Heart right ventricle (tissue), 16 donors: ENCODE data around the gene UBE2O. TPM values are rescaled to one million over a fixed set of nuclear protein-coding genes. Genes with fewer than 3 reads are reported as not detected.

ENCODE experiments used
- ATAC-seq, 8 donors: fragments of 200-7000 bp; cut with Tn5 transposase; one replicate each; pipeline ENCODE4 v1.9.1; 2020; ENCODE audit warnings: mild to moderate bottlenecking in 8 of 8, moderate library complexity in 8 of 8, moderate number of reproducible peaks in 1 of 8
- DNase-seq, 2 donors: peaks; one replicate each; pipeline ENCODE4 v3.0.0-alpha.2; 2020
- H3K27ac ChIP-seq, 10 donors: fragments of 200-600 bp; sonication (generic) in 2 of 10; one replicate each; pipeline versions ENCODE4 v1.5.0 to v1.8.0; 2020 to 2022; ENCODE audit warnings: mild to moderate bottlenecking in 3 of 10
- H3K27me3 ChIP-seq, 7 donors: fragments of 200-600 bp; one replicate each; pipeline ENCODE4 v1.8.0; 2021 to 2022; ENCODE audit warnings: mild to moderate bottlenecking in 2 of 7
- H3K36me3 ChIP-seq, 9 donors: fragments of 200-600 bp; sonication (generic) in 1 of 9; one replicate each; pipeline versions ENCODE4 v1.5.0 to v1.8.0; 2020 to 2022; ENCODE audit warnings: mild to moderate bottlenecking in 2 of 9
- H3K4me1 ChIP-seq, 9 donors: fragments of 200-600 bp; sonication (generic) in 1 of 9; one replicate each; pipeline versions ENCODE4 v1.5.0 to v1.8.0; 2020 to 2022; ENCODE audit warnings: mild to moderate bottlenecking in 4 of 9
- H3K4me3 ChIP-seq, 10 donors: fragments of 200-600 bp; sonication (generic) in 2 of 10; one replicate each; pipeline versions ENCODE4 v1.5.0 to v1.8.0; 2020 to 2022; ENCODE audit warnings: mild to moderate bottlenecking in 7 of 10, moderate library complexity in 2 of 10
- H3K9me3 ChIP-seq, 11 donors: fragments of 200-600 bp in 10 of 11; sonication (generic) in 2 of 11; one replicate each; pipeline versions ENCODE4 v1.5.0 to v1.8.0; 2013 to 2022; ENCODE audit warnings: mild to moderate bottlenecking in 2 of 11, control low read depth in 1 of 11, moderate library complexity in 1 of 11
- WGBS, 2 donors: extraction: QIAGEN DNeasy Blood & Tissue Kit; methylation state at CpG; one replicate each; pipeline ENCODE4 v1.1.7; 2013; ENCODE audit warnings: inconsistent platforms in 1 of 2; 5-methylcytosine and 5-hydroxymethylcytosine counted together
- intact Hi-C, 10 donors: fragments of 100-400 bp; cut with DNase I; formaldehyde crosslinking; loops; one replicate each; pipeline versions ENCODE4 v1.11.1 to v1.14.2; 2022
- polyA plus RNA-seq, 2 donors: library from polyadenylated mRNA; stranded (reverse); fragments of 200-250 nt; gene quantifications; one replicate each; pipeline ENCODE4 v1.2.3, GENCODE V29; 2013
- total RNA-seq, 10 donors: library from RNA; stranded (reverse); fragmentation: NEBNext Ultra II Directional in 3 of 10; extraction: Animal tissue kit (Norgen Biotek cat#: 25700) in 3 of 10; gene quantifications; one replicate each; pipeline versions ENCODE4 v1.2.1 to v1.2.4, GENCODE V29; 2021 to 2023
- TF ChIP-seq, protein P1 (sequence below), 9 donors: fragments of 200-600 bp; sonication (generic) in 2 of 9; IDR thresholded peaks; one replicate each; pipeline versions ENCODE4 v1.5.0 to v1.8.0; 2021 to 2022; ENCODE audit warnings: antibody characterized with exemption in 9 of 9, mild to moderate bottlenecking in 5 of 9, moderate library complexity in 1 of 9
- donor health status: Arrhythmogenic right ventricular cardiomyopathy.
- donor health status: ischemic (EF 13 %, LVEDD 7.1; RV severe dilation, severe dysfunction).
- donor health status: healthy with polysubstance abuse.
- donor health status: DM: no; HTN: yes; CAD: no.
- donor health status: DM: no; HTN: no; CAD: no.
- donor health status: ischemic (EF 25% LVEDD 6.9; RV normal size, moderate dysfunction).
- donor health status: ischemic (EF 25% LVEDD 5.7; RV mildly dilated, moderate dysfunction).
- donor health status: healthy.
- donor health status: DM: yes; HTN: yes; CAD: no.
- donor health status: Ischemic cardiomyopathy.
- donor health status: ischemic (EF 35%, LVEDD 5.7; RV mildly dilated, moderate dysfunction).
- donor health status: nonischemic (EF 11% LVEDD 7.7; RV severe dilation, severe dysfunction).
- donor health status: DM: yes; HTN: yes; CAD: no.
- donor health status: PGD.
- donor health status: ischemic (EF 29% LVEDD 5.4; RV normal size, mild dysfunction).
- donor health status: nonischemic (EF 23%, LVEDD 6.1; RV moderate dilation, normal function).

UBE2O gene
- total and polyA plus RNA-seq, 12 donors = 9.1 to 39.0 (median 34.3) TPM

GRCh38 chr17:76354747-76355310 lies 98.1 kb downstream of the UBE2O start:
- Histone ChIP-seq H3K36me3 (no peaks in the 10 kb centered on the region), H3K27me3 (no peaks in the 10 kb centered on the region), H3K4me1 (peaks cover 0 to 28% (median 24%) of the 10 kb centered on the region in 9 donors), H3K9me3 (no peaks in the 10 kb centered on the region), H3K4me3 (peak overlapping the region in 6 of 10 donors; percentile 83 to 98 (median 94)), H3K27ac (no peak overlapping the region)
- WGBS, 2 donors = 49 to 56% methylated on average over 13 of the region's 13 CpGs
- DNase-seq (no peak), ATAC-seq (no peak)
- TF ChIP-seq, protein P1, sequence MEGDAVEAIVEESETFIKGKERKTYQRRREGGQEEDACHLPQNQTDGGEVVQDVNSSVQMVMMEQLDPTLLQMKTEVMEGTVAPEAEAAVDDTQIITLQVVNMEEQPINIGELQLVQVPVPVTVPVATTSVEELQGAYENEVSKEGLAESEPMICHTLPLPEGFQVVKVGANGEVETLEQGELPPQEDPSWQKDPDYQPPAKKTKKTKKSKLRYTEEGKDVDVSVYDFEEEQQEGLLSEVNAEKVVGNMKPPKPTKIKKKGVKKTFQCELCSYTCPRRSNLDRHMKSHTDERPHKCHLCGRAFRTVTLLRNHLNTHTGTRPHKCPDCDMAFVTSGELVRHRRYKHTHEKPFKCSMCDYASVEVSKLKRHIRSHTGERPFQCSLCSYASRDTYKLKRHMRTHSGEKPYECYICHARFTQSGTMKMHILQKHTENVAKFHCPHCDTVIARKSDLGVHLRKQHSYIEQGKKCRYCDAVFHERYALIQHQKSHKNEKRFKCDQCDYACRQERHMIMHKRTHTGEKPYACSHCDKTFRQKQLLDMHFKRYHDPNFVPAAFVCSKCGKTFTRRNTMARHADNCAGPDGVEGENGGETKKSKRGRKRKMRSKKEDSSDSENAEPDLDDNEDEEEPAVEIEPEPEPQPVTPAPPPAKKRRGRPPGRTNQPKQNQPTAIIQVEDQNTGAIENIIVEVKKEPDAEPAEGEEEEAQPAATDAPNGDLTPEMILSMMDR (IDR thresholded peaks at IDR 0.05) = no peak
- intact Hi-C loops = loop anchor here in 5 of 10 donors (5.0 kb wide), 4 partner anchors 32 to 43 kb away; no protein-coding TSS in a partner anchor

DNA sequence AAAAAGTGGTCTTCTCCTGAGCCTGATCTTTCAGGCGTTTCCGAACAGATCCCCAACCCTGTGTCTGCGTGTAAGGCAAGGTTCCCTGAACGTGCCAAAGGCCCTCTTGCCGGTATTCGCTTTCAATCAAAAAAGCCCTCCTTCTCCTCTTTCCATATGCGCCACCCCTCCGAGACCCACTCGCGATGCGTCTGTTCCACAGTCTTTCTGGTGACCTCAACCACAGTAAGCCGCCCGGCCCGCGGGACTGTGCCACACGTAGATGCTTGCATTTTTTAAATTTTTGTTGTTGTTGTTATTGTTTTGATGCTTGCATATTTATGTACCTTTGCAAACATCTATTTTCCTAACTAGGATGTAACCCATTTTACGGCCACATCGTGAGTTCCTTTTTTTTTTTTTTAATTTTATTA lies 98.6 kb downstream of the UBE2O start:
- TF ChIP-seq, protein P1 (IDR thresholded peaks at IDR 0.05) = no peak
- DNase-seq (no peak), ATAC-seq (no peak)
- Histone ChIP-seq H3K27ac (peak overlapping the region in 8 of 10 donors; percentile 88 to 97 (median 92)), H3K4me3 (peak overlapping the region; percentile 83 to 98 (median 92)), H3K4me1 (peaks cover 0 to 28% (median 24%) of the 10 kb centered on the region in 9 donors), H3K36me3 (no peaks in the 10 kb centered on the region), H3K27me3 (no peaks in the 10 kb centered on the region), H3K9me3 (no peaks in the 10 kb centered on the region)
- 2 to 3% methylated on average over 18 of the region's 18 CpGs for WGBS, 2 donors
- intact Hi-C loops = loop anchor here in 5 of 10 donors (5.0 kb wide), 4 partner anchors 33 to 43 kb away; no protein-coding TSS in a partner anchor

- Histone ChIP-seq H3K9me3 (no peaks in the 10 kb centered on the region), H3K27me3 (no peaks in the 10 kb centered on the region), H3K4me3 (peak within 1 kb of the TSS; percentile 83 to 98 (median 92)), H3K4me1 (peaks cover 0 to 28% (median 24%) of the 10 kb centered on the region in 9 donors), H3K36me3 (peaks cover 0 to 1% (median 0%) of the 10 kb centered on the region in 9 donors), H3K27ac (peak within 1 kb of the TSS; percentile 88 to 97 (median 92))
- TF ChIP-seq, protein P1 (IDR thresholded peaks at IDR 0.05) = peak; percentile 43 to 76 (median 58)
- DNase-seq (peak; percentile 86 to 89), ATAC-seq (peak; percentile 97 to 99 (median 99))
- 0% methylated on average over 70 to 75 of the region's 75 CpGs for WGBS, 2 donors
- intact Hi-C loops = loop anchor here in 5 of 10 donors (5.0 kb wide), 4 partner anchors 34 to 44 kb away; no protein-coding TSS in a partner anchor
These were observed 99.2 kb downstream of the UBE2O start, which contains the start of gene PRPSAP1 for GRCh38 chr17:76353599-76354316. Gene PRPSAP1, minus strand, starts transcription at chr17:76353916. Its CDS starts 213 bp downstream, at chr17:76353703.

- WGBS, 2 donors = 0% methylated on average over 51 of the region's 51 CpGs
- H3K4me1 ChIP-seq = peaks cover 0 to 28% (median 24%) of the 10 kb centered on the region in 9 donors
- H3K36me3 ChIP-seq = peaks cover 0 to 8% (median 3%) of the 10 kb centered on the region in 9 donors
- H3K27ac ChIP-seq = peak overlapping the region; percentile 88 to 97 (median 92)
- H3K27me3 ChIP-seq = no peaks in the 10 kb centered on the region
- H3K4me3 ChIP-seq = peak overlapping the region; percentile 83 to 98 (median 92)
- DNase-seq (peak; percentile 18 to 33), ATAC-seq (peak; percentile 13 to 45 (median 19))
- intact Hi-C loops = loop anchor here in 5 of 10 donors (5.0 kb wide), 4 partner anchors 34 to 44 kb away; no protein-coding TSS in a partner anchor
- no peaks in the 10 kb centered on the region for H3K9me3 ChIP-seq
- TF ChIP-seq, protein P1 (IDR thresholded peaks at IDR 0.05) = no peak
These were observed 99.9 kb downstream of the UBE2O start for GRCh38 chr17:76353004-76353598.
